Activated CD8-positive, alpha-beta memory T cell treated with anti-CD3 and anti-CD28 coated beads for 48 hours (primary cell): ENCODE data around the gene DCUN1D3.
A peak's percentile ranks its signal among the peaks of the same experiment; 100 is the strongest.
"Not testable (repeated sequence)": the region's sequence is repeated elsewhere in the genome, so short reads cannot be mapped to it uniquely, and the experiment has no call there.

ENCODE experiments used
- DNase-seq, 3 experiments: peaks; one replicate each; pipeline ENCODE4 v3.0.0-alpha.2; 2020; ENCODE audit warnings: low read depth in 2 of 3, low spot score in 2 of 3

DCUN1D3 gene, protein sequence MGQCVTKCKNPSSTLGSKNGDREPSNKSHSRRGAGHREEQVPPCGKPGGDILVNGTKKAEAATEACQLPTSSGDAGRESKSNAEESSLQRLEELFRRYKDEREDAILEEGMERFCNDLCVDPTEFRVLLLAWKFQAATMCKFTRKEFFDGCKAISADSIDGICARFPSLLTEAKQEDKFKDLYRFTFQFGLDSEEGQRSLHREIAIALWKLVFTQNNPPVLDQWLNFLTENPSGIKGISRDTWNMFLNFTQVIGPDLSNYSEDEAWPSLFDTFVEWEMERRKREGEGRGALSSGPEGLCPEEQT

DNA sequence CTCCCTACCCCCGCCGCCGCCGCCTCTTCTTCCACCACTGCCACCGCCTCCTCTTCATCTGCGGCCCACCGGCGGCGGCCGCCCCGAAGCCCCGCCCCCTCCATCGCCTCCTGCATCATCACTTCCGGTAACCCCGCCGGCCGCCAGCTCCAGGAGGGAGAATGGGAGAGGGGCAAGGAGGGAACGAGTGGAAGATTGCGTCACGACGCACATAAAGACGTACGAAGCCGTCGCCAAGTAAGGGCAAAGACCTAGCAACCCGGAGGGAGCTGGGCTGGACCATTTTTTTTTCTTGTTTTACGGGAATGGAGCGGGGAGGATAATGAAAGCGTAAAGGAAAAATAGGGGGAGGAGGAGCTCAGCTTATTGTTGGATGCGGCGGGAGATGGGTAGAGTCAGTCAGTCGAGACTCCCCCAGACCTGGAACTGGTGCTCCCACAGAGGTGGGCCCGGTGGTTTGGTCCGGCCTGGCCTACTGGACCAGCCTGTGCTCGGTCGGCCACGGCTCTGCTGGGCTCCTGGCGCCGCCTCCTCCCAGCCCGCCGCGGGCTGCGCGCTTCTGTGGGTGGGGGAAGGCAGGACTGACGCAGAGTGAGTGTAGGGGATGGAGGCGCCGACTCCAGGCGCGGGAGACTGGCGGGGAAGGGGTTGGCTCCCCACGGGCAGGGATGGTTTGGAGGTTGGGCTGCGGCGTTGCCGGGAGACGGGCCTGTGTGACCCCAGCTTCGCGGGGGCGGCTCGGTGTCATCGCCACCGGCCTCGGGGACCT is at the start of gene DCUN1D3, which contains the start of gene LYRM1:
Gene DCUN1D3, minus strand, starts transcription at position 60 of the 769 bp plus-strand sequence. CDS start 37,820 bp downstream, outside the sequence.
Gene LYRM1, plus strand, starts transcription at position 473 of the 769 bp plus-strand sequence. CDS start 14,785 bp downstream, outside the sequence.
- peak; percentile 84 to 88 (median 85) for DNase-seq

DNA sequence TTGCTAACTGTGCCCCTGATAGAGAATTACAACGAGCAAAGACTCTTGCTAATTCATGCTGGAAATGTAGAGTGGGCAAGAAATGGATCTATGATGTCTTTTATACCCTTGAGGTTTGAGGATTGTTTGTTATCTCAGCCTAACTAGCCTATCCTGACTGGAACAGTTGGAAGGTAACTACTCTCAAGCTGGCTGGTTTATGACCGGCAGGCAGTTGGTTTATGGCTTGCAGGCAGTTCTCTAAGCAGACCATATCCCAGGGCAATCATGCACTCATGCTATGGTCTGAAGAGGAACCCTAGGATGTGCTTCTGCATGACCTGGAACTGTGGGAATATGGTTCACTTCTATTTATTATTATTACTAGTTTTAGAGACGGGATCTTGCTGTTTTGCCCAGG is 49.5 kb upstream of the DCUN1D3 start:
- DNase-seq: no peak

DNA sequence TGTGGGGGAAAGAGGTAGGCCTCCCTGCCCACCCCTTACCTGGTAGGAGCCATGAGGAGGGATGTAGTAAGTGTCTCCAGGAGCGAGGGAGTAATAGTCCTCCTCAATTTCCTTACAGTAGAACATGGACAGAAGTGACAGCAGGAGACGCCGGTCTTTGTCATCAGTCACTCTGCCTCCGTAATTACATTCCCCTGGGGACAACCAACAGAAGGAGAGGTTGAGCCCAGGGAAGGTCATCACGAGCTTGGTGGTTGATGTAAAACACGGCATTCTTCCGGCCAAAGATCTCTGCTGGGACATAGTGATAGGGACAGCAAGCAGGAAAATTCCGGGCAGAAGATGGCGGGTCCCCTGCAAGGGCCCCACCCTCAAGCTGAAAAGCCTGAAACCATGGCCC is 48.3 kb upstream of the DCUN1D3 start:
- no peak for DNase-seq

DNA sequence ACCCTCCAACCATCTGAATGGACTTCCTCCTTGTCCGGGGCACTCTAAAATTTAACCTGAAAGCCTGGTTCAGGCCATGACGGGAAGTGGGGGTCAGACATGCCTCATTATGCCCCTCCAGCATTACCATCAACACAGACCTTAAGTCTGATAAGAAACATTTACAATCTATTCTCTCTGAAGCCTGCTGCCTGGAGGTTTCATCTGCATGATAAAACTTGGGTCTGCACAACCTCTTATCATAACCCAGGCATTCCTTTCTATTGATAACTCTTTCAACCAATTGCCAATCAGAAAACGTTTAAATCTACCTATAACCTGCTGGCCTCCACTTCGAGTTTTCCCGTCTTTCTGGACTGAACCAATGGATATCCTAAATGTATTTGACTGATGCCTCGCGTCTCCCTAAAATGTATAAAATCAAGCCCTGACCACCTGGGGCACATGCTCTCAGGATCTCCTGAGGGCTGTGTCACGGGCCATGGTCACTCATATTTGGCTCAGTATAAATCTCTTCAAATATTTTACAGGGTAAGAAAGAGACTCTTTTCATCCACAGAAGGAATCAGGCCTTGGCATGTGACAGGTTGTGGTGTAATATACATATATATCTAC is 46.0 kb upstream of the DCUN1D3 start:
- DNase-seq: no peak

DNA sequence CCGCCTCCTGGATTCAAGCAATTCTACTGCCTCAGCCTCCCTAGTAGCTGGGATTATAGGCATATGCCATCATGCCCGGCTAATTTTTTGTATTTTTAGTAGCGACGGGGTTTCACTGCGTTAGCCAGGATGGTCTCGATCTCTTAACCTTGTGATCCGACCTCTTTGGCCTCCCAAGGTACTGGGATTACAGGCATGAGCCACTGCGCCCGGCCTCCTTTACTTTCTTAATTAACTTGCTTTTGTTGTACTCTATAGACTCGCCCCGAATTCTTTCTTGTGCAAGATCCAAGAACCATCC is 45.4 kb upstream of the DCUN1D3 start:
- DNase-seq: not testable (repeated sequence)

DNA sequence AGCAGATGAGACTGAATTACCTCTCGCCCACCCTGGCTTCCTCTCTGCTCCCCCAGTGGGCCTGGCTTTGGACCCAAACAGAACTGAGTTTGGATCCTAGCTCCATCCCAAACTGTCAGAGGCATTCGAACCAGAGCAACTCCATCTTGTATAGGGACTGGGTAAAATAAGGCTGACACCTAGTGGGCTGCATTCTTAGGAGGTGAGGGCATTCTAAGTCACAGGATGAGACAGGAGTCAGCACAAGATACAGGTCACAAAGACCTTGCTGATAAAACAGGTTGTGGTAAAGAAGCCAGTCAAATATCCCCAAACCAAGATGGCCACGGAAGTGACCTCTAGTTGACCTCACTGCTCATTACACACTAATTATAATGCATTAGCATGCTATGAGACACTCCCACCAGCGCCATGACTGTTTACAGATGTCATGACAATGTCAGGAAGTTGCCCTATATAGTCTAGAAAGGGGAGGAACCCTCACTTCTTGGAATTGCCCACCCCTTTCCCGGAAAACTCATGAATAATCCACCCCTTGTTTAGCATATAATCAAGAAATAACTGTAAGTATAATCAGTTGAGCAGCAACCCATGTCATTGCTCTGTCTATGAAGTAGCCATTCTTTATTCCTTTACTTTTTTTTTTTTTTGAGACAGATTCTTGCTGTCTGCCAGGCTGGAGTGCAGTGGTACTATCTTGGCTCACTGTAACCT is 44.9 kb upstream of the DCUN1D3 start:
- DNase-seq: peak; percentile 5 to 30 (median 13)

DNA sequence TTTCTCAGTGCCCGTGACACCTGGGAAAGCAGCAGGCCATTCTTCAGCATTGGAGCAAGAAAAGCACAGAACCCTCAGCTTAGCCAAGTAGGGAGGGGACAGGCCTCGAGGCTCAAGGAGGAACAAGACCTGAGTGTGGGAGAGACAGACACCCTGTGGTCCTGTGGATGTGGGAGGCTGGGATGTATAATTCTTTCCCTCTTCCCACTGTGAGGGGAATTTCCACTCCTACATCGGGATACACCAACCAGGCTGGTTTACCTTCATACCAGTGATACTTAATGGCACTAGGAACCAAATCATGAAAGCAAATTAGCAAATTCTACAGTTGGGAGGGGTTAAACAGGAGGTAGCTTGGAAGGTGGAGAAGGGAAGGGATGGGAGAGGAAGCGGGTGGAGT is 42.1 kb upstream of the DCUN1D3 start:
- DNase-seq: no peak

DNA sequence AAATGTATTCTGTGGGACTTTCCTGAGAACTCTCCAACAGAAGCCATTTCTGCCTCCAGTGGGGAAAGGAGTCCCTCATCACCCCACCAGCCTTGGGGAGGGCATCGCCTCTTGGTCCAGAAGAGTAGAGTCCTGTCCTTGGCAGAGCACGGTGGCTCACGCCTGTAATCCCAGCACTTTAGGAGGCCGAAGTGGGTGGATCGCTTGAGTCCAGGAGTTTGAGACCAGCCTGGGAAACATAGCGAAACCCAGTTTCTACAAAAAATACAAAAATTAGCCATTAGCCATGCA is 41.4 kb upstream of the DCUN1D3 start:
- no peak for DNase-seq

DNA sequence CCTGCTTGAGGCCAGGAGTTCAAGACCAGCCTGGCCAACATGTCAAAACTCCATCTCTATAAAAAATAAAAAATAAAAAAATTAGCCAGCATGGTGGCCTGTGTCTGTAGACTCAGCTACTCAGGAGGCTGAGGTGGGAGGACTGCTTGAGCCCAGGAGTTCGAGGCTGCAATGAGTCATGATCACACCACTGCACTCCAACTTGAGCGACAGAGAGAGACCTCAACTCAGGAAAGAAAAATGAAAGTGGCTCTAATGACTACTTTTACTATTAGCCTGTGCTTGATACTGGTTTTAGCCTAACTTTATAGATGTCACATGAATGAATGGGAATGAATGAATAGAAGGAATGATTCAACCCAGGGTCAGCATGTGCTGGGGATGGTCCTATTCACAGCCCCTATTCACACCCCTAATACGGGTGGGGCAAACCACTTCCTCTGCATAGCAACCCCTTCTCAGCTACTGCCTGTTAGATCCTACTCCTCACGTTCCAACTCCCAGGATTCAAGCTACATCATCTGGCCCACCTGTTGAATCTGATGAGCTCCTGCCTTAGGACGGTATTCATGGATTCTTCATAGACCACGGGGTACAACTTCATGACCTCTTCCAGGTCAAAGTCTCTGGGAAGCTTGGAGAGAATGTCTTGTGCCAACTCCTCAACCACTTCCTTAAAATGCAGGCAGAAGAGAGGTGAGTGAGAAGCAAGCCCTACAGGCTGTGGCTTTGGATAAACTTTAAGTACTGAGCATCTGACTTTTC is 40.9 kb upstream of the DCUN1D3 start:
- no peak for DNase-seq

DNA sequence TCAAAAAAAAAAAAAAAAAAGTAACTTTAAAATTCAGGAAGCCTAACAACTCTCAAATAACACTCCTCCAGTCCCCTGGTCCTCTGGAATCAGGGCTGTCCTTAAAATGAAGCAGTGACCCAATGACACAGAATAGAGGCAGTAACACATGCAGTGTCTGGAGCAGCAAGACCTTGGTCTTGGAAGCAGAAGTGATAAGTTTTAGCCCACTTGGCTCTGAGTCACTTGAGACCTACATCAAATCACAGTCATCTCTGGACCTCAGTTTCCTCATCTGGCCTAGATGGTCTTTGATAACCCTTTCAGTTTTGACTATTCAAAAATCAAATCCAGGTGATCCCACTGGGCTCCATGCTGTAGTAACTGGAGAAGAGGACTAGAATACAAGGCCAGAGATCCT is 39.5 kb upstream of the DCUN1D3 start:
- DNase-seq: no peak

DNA sequence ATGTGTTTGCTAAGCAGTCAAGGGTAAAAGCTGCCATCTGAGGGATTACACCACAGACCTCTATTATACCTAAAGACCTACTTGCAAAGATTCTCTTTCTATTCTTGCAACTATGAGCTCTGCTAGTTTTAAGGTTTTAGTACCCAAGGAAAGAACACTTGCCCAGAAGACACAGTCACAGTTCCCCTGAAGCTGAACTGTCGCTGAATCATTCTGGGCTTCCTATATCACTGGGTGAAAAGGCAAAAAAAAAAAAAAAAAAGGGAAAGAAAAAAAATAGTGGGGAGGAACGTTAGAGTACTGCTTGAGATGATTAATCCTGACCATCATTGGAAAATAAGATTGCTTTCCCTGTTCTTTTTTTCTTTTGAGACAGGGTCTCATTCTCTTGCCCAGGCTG is 38.3 kb upstream of the DCUN1D3 start:
- DNase-seq: no peak

DNA sequence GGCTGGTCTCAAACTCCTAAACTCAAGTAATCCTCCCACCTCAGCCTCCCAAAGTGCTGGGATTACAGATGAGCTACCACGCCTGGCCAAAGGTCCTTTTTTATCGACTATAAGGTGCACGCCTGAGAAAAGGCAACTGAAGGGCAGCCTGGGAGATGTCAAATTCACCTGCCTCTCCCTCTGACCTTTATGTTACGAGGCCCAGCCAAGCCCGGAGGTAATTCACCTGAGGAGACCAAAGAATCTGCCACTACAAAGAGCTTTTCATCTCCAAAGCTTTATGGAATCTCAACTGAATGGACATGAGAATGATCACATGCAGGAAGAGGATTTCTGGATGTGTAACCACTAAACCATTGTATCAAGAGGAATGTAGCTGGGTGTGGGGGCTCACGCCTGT is 37.6 kb upstream of the DCUN1D3 start:
- no peak for DNase-seq

DNA sequence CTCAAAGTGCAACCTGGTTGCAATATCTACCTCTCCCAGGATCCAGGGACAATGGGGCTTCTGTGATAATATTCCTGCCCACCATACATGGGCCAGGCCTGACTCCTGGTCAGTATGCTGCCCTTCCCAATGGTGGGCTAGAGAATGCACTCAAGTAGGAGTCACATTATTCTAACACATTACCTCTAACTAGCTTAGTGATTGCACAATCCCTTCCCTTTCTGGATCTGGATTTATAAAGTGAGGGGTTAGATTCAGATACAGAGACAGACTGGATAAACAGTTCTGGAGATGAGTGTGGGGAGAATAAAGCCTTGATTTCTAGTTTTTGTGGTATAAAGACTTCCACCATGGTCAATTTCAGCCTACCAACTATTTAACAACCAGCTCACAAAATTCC is 33.4 kb upstream of the DCUN1D3 start:
- no peak for DNase-seq

DNA sequence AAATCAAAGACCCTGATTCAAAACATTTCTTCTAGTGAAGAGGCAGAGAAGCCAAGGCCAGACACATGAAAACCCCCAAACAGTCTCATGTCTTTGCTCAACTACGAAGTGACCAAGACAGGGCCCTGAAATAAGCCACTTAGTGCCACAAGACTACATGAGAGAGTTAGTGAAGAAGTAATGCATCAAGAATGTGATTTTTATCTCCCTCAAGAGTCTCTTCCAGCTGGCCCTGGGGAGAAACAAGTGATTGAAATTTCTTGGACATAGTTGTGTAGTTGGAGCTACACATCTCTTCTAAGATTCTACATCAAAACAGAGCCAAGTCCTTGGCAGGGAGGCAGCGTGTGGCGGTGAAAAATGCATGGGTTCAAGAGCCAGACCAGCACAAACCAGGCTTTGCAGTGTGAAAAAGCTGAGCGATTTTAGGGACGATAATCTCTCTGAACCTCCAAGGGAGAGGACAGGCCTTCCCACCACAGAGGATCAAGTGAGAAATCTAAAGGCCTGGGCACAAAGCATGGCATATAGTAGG is 31.0 kb upstream of the DCUN1D3 start:
- no peak for DNase-seq

DNA sequence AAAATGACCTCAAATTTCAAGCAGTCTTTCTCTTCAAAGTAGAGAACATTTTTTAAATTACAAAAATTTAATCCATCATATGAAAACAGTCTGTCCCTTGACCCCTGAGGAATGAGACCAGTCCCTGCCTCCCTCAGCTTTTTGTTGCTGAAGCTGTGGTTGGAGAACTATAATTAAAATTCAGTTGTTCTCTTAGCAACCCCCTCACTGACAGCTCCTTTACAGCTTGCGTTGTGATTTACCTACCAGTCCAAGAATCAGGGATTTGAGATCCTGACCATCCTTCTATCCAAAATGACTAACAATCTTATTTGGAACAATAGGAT is 30.2 kb upstream of the DCUN1D3 start:
- no peak for DNase-seq

DNA sequence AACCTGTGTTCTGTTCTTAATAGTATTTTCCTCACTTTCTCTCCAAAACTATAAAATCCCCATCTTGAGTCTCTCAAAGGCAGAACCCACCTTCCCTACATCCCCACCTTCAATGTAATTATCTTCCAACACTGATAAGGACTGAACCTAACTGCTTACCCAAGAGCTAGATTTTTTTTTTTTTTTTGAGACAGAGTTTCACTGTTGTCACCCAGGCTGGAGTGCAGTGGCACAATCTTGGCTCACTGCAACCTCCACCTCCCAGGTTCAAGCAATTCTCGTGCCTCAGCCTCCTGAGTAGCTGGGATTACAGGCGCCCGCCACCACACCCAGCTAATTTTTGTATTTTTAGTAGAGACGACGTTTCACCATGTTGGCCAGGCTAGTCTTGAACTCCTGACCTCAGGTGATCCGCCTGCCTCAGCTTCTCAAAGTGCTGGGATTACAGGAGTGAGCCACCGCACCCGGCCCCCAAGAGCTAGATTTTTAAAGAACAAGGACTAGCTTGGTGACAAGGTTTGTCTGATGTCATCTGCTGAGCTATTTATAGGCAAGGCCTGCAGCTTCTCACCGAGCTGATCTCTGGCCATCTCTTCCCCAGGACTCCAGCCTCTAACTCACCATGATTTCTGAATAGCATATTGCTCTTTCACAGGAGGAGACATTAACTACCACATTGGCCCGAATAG is 29.7 kb upstream of the DCUN1D3 start:
- DNase-seq: not testable (repeated sequence)

DNA sequence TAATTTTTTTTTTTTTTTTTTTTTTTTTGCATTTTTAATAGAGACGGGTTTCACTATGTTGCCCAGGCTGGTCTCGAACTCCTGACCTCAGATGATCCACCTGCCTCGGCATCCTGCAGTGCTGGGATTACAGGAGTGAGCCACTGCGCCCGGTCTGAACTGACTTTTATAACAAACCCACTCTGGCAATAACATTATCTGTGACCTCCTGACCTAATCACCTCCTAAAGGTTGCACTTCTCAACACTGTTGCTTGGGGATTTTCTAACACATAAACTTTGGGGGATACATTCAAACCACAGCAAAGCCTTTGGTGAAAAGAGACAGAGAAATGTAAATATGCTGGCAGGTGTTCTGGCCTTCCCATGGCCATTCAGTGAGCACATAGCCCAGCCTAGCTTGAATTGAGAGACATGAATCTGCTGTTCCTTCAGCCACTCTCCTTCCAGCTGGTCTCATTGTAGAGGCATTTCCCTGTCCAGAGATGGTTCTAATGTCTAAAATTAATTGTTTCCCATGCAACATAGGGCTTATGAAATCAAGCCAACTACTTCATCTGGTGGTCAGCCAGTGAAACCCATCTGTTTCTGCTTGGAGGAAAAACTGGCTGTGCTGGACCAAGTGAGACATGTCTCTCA is 28.7 kb upstream of the DCUN1D3 start:
- no peak for DNase-seq

DNA sequence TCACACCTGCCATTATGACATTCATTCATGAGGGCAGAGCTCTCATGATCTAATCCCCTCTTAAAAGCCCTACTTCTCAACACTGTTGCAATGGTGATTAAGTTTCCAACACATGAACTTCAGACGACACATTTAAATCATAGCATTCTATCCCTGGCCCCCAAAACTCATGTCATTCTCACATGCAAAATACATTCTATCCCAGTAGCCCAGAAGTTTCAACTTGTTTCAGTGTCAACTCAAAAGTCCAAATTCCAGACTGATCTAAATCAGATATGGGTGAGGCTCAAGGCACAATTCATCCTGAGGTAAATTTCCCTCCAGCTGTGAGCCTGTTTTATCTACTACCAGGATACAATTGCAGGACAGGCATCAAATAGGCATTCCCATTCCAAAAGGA is 25.6 kb upstream of the DCUN1D3 start:
- no peak for DNase-seq

DNA sequence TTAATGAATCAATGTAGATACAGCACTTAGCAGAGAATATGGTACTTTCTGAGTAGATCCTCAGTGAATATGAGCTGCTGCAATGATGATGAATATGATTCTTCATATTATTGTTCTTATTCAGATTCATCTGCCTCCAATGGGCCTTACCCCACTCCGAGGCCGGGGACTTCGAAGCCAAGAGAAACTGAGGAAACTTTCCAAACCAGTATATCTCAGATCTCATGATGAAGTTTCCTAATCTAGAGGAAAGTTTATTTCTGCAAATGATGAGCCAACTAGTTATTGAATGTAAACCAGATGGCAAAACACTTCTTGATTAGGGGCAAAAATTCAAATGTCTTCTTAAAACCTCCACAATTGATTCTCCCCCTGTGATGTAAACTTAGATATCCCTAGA is 23.7 kb upstream of the DCUN1D3 start:
- DNase-seq: no peak

DNA sequence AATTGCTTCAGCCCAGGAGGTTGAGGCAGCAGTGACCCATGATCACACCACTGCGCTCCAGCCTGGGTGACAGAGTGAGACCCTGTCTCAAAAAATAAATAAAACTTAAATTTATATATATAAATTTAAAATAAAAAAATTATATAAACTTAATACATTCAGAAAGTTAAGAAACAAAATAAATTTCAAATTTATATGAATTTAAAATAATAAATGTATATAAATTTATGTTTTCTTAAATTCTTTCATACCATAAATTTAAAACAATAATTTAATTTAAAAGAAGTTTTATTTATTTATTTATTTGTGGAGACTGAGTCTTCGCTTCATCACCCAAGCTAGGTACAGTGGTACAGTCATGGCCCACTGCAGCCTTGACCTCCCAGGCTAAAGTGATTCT is 20.6 kb upstream of the DCUN1D3 start:
- DNase-seq: no peak
